ENCODE data around the gene PPIL4. TPM values are rescaled to one million over a fixed set of nuclear protein-coding genes. Genes with fewer than 3 reads are reported as not detected.

Gene PPIL4
- total RNA-seq, 4 donors from 2014 or later, result 10.1 to 30.5 (median 19.0) TPM

DNA sequence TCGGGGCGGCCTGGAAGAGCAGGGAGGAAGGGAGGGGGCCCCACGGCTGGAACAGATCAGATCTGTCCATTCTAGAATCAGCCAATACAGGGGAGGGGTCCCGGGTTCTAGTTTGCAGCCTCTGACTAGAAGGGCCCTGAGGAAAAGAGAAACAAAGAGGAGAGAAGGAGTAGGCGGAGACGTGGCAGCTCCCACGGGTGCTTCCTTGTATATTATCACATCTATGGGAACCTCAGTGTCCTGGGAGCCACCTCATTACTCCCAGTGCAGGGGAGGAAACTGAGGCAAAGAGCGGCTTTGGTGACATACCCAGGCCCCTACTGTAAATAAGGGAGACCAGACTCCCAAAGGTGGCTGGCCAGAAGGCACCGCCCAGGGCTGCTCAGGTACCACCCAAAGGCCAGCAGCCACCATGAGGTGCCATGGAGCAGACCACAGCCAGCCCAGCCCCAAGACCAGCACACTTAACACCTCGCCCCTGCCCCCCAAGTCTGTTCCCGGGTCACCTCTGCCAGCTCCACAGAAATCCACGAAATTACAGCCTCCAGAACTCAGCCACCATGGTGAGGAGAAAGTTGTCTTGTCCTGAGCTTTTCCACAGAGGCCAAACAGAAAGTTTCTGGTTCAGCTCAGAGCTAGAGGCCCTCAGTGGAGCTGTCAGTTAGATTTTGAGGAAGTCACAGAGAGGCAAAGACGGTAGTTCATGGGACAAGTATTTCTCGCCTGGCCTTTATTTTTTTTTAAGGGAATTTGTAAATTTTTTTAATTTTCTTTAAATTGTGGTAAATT, 63.1 kb downstream of the PPIL4 start:
- H3K9me3 ChIP-seq, result no peaks in the 10 kb centered on the region

GRCh38 chr6:149480502-149481280, 65.2 kb downstream of the PPIL4 start:
- H3K4me3 ChIP-seq, result no peak overlapping the region
- H3K9me3 ChIP-seq, result no peaks in the 10 kb centered on the region
- H3K4me1 ChIP-seq, result peaks cover 4 to 37% (median 18%) of the 10 kb centered on the region in 4 donors
- H3K36me3 ChIP-seq, result no peaks in the 10 kb centered on the region
- no peak for TF ChIP-seq CTCF (IDR thresholded peaks at IDR 0.05)
- TF ChIP-seq POLR2A (IDR thresholded peaks at IDR 0.05), result no peak
- 68 to 97% methylated on average over 15 to 18 of the region's 18 CpGs for WGBS, 2 donors (ENCODE audit: low coverage in 1 of 2)
- intact Hi-C loops (cut with DNase I; ENCODE audit: low total_unique reads), result no loop called here
- in situ Hi-C loops (cut with MboI; ENCODE audit: low pct_ligation_motif_present in 1 of 4, low pct_unique_long_range_greater_than_20kb in 1 of 4, low sequenced_read_pairs in 3 of 4), result no loop called here
- peak overlapping the region in 3 of 4 donors; percentile 71 to 81 (median 79) for H3K27ac ChIP-seq
- DNase-seq, result no peak
- no peaks in the 10 kb centered on the region for H3K27me3 ChIP-seq

More for the DNA sequence above, 63.1 kb downstream of the PPIL4 start:
- H3K4me1 ChIP-seq, result peaks cover 4 to 42% (median 20%) of the 10 kb centered on the region in 4 donors
- no peaks in the 10 kb centered on the region for H3K36me3 ChIP-seq
- in situ Hi-C loops (cut with MboI; ENCODE audit: low pct_ligation_motif_present in 1 of 4, low pct_unique_long_range_greater_than_20kb in 1 of 4, low sequenced_read_pairs in 3 of 4), result no loop called here
- peak overlapping the region in 3 of 4 donors; percentile 12 to 42 (median 22) for H3K4me3 ChIP-seq
- TF ChIP-seq POLR2AphosphoS5 (IDR thresholded peaks at IDR 0.05), result no peak
- TF ChIP-seq CTCF (IDR thresholded peaks at IDR 0.05), result no peak
- no peak for TF ChIP-seq EP300 (IDR thresholded peaks at IDR 0.05; ENCODE audit: low read depth)
- TF ChIP-seq POLR2A (IDR thresholded peaks at IDR 0.05), result no peak
- intact Hi-C loops (cut with DNase I; ENCODE audit: low total_unique reads), result no loop called here
- DNase-seq, result no peak
- no peaks in the 10 kb centered on the region for H3K27me3 ChIP-seq
- WGBS, 2 donors (ENCODE audit: low coverage in 1 of 2), result 51 to 86% methylated on average over 2 to 13 of the region's 14 CpGs
- H3K27ac ChIP-seq, result peak overlapping the region; percentile 71 to 81 (median 75)

GRCh38 chr6:149478631-149479314, 67.1 kb downstream of the PPIL4 start:
- no peaks in the 10 kb centered on the region for H3K27me3 ChIP-seq
- no peaks in the 10 kb centered on the region for H3K9me3 ChIP-seq
- no peak for DNase-seq
- peaks cover 11 to 37% (median 18%) of the 10 kb centered on the region in 4 donors for H3K4me1 ChIP-seq
- H3K36me3 ChIP-seq, result no peaks in the 10 kb centered on the region
- TF ChIP-seq EP300 (IDR thresholded peaks at IDR 0.05; ENCODE audit: low read depth) (no peak), POLR2AphosphoS5 (IDR thresholded peaks at IDR 0.05) (no peak), CTCF (IDR thresholded peaks at IDR 0.05) (no peak), POLR2A (IDR thresholded peaks at IDR 0.05) (no peak)
- no peak overlapping the region for H3K4me3 ChIP-seq
- WGBS, 2 donors (ENCODE audit: low coverage in 1 of 2), result 73 to 100% methylated on average over 1 to 5 of the region's 5 CpGs
- in situ Hi-C loops (cut with MboI; ENCODE audit: low pct_ligation_motif_present in 1 of 4, low pct_unique_long_range_greater_than_20kb in 1 of 4, low sequenced_read_pairs in 3 of 4) (no loop called here), intact Hi-C loops (cut with DNase I; ENCODE audit: low total_unique reads) (no loop called here)
- H3K27ac ChIP-seq, result no peak overlapping the region

GRCh38 chr6:149477544-149477943, 68.3 kb downstream of the PPIL4 start:
- TF ChIP-seq POLR2AphosphoS5 (IDR thresholded peaks at IDR 0.05), result no peak
- no peak for TF ChIP-seq EP300 (IDR thresholded peaks at IDR 0.05; ENCODE audit: low read depth)
- no peak for TF ChIP-seq POLR2A (IDR thresholded peaks at IDR 0.05)
- TF ChIP-seq CTCF (IDR thresholded peaks at IDR 0.05), result no peak
- in situ Hi-C loops (cut with MboI; ENCODE audit: low pct_ligation_motif_present in 1 of 4, low pct_unique_long_range_greater_than_20kb in 1 of 4, low sequenced_read_pairs in 3 of 4) (no loop called here), intact Hi-C loops (cut with DNase I; ENCODE audit: low total_unique reads) (no loop called here)
- WGBS, 2 donors (ENCODE audit: low coverage in 1 of 2), result 86% methylated on average over 5 of the region's 5 CpGs; no CpG with 5 or more reads in 1 of the 2 donors
- Histone ChIP-seq H3K36me3 (no peaks in the 10 kb centered on the region), H3K27me3 (no peaks in the 10 kb centered on the region), H3K4me1 (peaks cover 16 to 37% (median 24%) of the 10 kb centered on the region in 4 donors), H3K4me3 (no peak overlapping the region), H3K27ac (no peak overlapping the region), H3K9me3 (no peaks in the 10 kb centered on the region)
- no peak for DNase-seq

All from transverse colon (tissue), 4 donors.